GM12878 (cell line): ENCODE data around the gene SAC3D1. TPM values are rescaled to one million over a fixed set of nuclear protein-coding genes. Genes with fewer than 3 reads are reported as not detected.

ENCODE experiments used
- ATAC-seq: fragments of 200-7000 bp; cut with Tn5 transposase; 3 replicates; pipeline ENCODE4 v1.9.1; 2020; ENCODE audit warnings: mild to moderate bottlenecking, moderate library complexity
- BruUV-seq: library from RNA; stranded (reverse); fragments of 400-500 nt; replicated peaks from 2 replicates; lab custom pipeline; 2021; lab: Mats Ljungman, UMichigan
- CTCF ChIA-PET: fragments of 300-600 bp; sonication (Branson Sonifier 250); formaldehyde crosslinking; extraction: SDS; loops from one replicate; lab custom pipeline; 2021; ENCODE audit warnings: inconsistent platforms; lab: Yijun Ruan, JAX
- POLR2A ChIA-PET: fragments of 350-600 bp; formaldehyde crosslinking; extraction: SDS; loops from one replicate; lab custom pipeline; 2021; ENCODE audit warnings: inconsistent platforms; lab: Charles Lee
- RAD21 ChIA-PET: fragments of 300-600 bp; sonication (Branson Sonifier 250); formaldehyde crosslinking; loops from one replicate; lab custom pipeline; 2023; ENCODE audit warnings: antibody characterized with exemption; ENCODE audit not compliant: unreplicated experiment; lab: Charles Lee
- SMC1A ChIA-PET: fragments of 300-600 bp; sonication (Branson Sonifier 250); formaldehyde crosslinking; loops from one replicate; lab custom pipeline; 2023; ENCODE audit not compliant: unreplicated experiment, uncharacterized antibody; lab: Charles Lee
- DNase-seq: peaks from one replicate; pipeline ENCODE4 v3.0.0-alpha.2; 2011; ENCODE audit warnings: low read depth, low spot score
- FAIRE-seq: peaks from 3 replicates; lab custom pipeline; 2011; peaks lifted over from hg19 to GRCh38; lab: Jason Lieb, UNC
- H2AFZ ChIP-seq: 2 replicates; pipeline ENCODE4 v1.6.0; 2011; ENCODE audit warnings: low read depth, low read length, control low read depth; ENCODE audit not compliant: control insufficient read depth
- H3K27ac ChIP-seq: 2 replicates; pipeline ENCODE4 v1.5.1; 2011; ENCODE audit warnings: control low read depth; ENCODE audit not compliant: control insufficient read depth, insufficient read depth
- H3K27me3 ChIP-seq, 2 experiments: replicated peaks in 1 of 2; 2 replicates each; pipeline versions ENCODE4 v1.6.0 to v1.6.1; 2011; ENCODE audit warnings: low read length in 1 of 2; ENCODE audit not compliant: control insufficient read depth in 2 of 2, insufficient read depth in 2 of 2
- H3K36me3 ChIP-seq, 2 experiments: 2 replicates each; pipeline ENCODE4 v1.5.1; 2011; ENCODE audit warnings: low read length in 1 of 2; ENCODE audit not compliant: control insufficient read depth in 2 of 2, insufficient read depth in 2 of 2
- H3K4me1 ChIP-seq: 2 replicates; pipeline ENCODE4 v1.6.1; 2011; ENCODE audit warnings: mild to moderate bottlenecking, low read length, moderate library complexity, mixed read lengths; ENCODE audit not compliant: control insufficient read depth, insufficient read depth
- H3K4me2 ChIP-seq: 2 replicates; pipeline ENCODE4 v1.6.0; 2011; ENCODE audit warnings: control low read depth; ENCODE audit not compliant: control insufficient read depth, insufficient read depth
- H3K4me3 ChIP-seq: fragments of 200-600 bp; sonication (generic); 2 replicates; pipeline ENCODE4 v1.5.1; 2016
- H3K79me2 ChIP-seq: 2 replicates; pipeline ENCODE4 v1.6.0; 2011; ENCODE audit warnings: low read length; ENCODE audit not compliant: control insufficient read depth, insufficient read depth
- H3K9ac ChIP-seq: 2 replicates; pipeline ENCODE4 v1.8.0; 2011; ENCODE audit warnings: low read length, control low read depth, mixed read lengths; ENCODE audit not compliant: control insufficient read depth, insufficient read depth
- H3K9me3 ChIP-seq: replicated peaks from 3 replicates; pipeline ENCODE4 v1.5.1; 2011; ENCODE audit warnings: mild to moderate bottlenecking, low read length; ENCODE audit not compliant: control insufficient read depth, insufficient read depth
- H4K20me1 ChIP-seq: 2 replicates; pipeline ENCODE4 v1.6.0; 2011; ENCODE audit not compliant: control insufficient read depth, insufficient read depth
- BCL11A ChIP-seq: IDR thresholded peaks from 2 replicates; pipeline ENCODE4 v1.6.1; 2011; ENCODE audit warnings: low read depth, low read length
- BMI1 ChIP-seq: fragments of 450-650 bp; IDR thresholded peaks from 2 replicates; pipeline ENCODE4 v1.6.1; 2016; ENCODE audit warnings: mild to moderate bottlenecking, moderate library complexity, borderline replicate concordance
- CREB1 ChIP-seq: IDR thresholded peaks from 2 replicates; pipeline ENCODE4 v1.6.1; 2012; ENCODE audit warnings: low read depth, mild to moderate bottlenecking, inconsistent platforms
- EED ChIP-seq: sonication (generic); IDR thresholded peaks from 2 replicates; pipeline ENCODE4 v1.6.1; 2016; ENCODE audit warnings: antibody characterized with exemption, low read depth
- ESRRA ChIP-seq: IDR thresholded peaks from 2 replicates; pipeline ENCODE4 v1.6.1; 2012; ENCODE audit warnings: mild to moderate bottlenecking, low read length, improper control_type of control experiment
- IKZF1 ChIP-seq: fragments of 450-650 bp; conservative IDR thresholded peaks from 2 replicates; pipeline ENCODE4 v1.6.1; 2017; ENCODE audit warnings: antibody characterized with exemption, mild to moderate bottlenecking
- NFIC ChIP-seq: IDR thresholded peaks from 2 replicates; pipeline ENCODE4 v1.6.1; 2012; ENCODE audit warnings: low read depth, mild to moderate bottlenecking, inconsistent platforms, low read length, moderate library complexity
- NRF1 ChIP-seq: conservative IDR thresholded peaks from 2 replicates; pipeline ENCODE4 v1.6.1; 2011; ENCODE audit warnings: mild to moderate bottlenecking, low read depth, low read length, improper control_type of control experiment
- RAD21 ChIP-seq: IDR thresholded peaks from 2 replicates; pipeline ENCODE4 v1.6.1; 2011; ENCODE audit warnings: mild to moderate bottlenecking, low read depth, low read length, moderate library complexity; ENCODE audit not compliant: insufficient read depth
- RAD51 ChIP-seq: fragments of 450-650 bp; IDR thresholded peaks from 2 replicates; pipeline ENCODE4 v1.6.1; 2016; ENCODE audit warnings: moderate library complexity, mild to moderate bottlenecking, inconsistent platforms
- RELA ChIP-seq: fragments of 450-650 bp; IDR thresholded peaks from 2 replicates; pipeline ENCODE4 v1.8.0; 2014; ENCODE audit warnings: borderline replicate concordance; ENCODE audit not compliant: partially characterized antibody
- SUPT20H ChIP-seq: IDR thresholded peaks from 2 replicates; pipeline ENCODE4 v1.6.1; 2011; ENCODE audit warnings: low read depth, mild to moderate bottlenecking, low read length, moderate library complexity, borderline replicate concordance; ENCODE audit not compliant: control insufficient read depth
- SUZ12 ChIP-seq: fragments of 200-600 bp; sonication (generic); IDR thresholded peaks from one replicate; pipeline ENCODE4 v1.6.1; 2018; ENCODE audit warnings: antibody characterized with exemption, mild to moderate bottlenecking; ENCODE audit not compliant: unreplicated experiment
- TCF7 ChIP-seq: IDR thresholded peaks from 2 replicates; pipeline ENCODE4 v1.6.1; 2014; ENCODE audit warnings: antibody characterized with exemption, borderline replicate concordance
- YY1 ChIP-seq: IDR thresholded peaks from 2 replicates; pipeline ENCODE4 v1.6.1; 2011; ENCODE audit warnings: low read depth, mild to moderate bottlenecking, low read length
- ZBED1 ChIP-seq: IDR thresholded peaks from 2 replicates; pipeline ENCODE4 v1.6.1; 2016; ENCODE audit warnings: borderline replicate concordance
- ZZZ3 ChIP-seq: IDR thresholded peaks from 2 replicates; pipeline ENCODE4 v1.6.1; 2011; ENCODE audit warnings: low read depth; ENCODE audit not compliant: control insufficient read depth, insufficient read length
- WGBS: methylation state at CpG from one replicate; pipeline ENCODE4 v1.1.6; 2016; ENCODE audit warnings: low lambda C conversion rate; ENCODE audit not compliant: insufficient replicate concordance, insufficient coverage; ENCODE audit errors: missing lambda C conversion rate; 5-methylcytosine and 5-hydroxymethylcytosine counted together
- in situ Hi-C: fragments of 300-500 bp; cut with MboI; formaldehyde crosslinking; loops from 9 replicates; pipeline ENCODE4 v1.14.3; 2018; ENCODE audit warnings: mixed read lengths
- intact Hi-C: fragments of 100-400 bp; cut with micrococcal nuclease; formaldehyde crosslinking; loops from one replicate; pipeline ENCODE4 v1.14.2; 2022; ENCODE audit not compliant: unreplicated experiment
- polyA plus RNA-seq, 11 experiments: library from polyadenylated mRNA; depleted of rRNA in 4 of 11; unstranded in 6 of 11; stranded (reverse) in 5 of 11; fragments of >200 nt; fragmentation: Nextera tagmentation in 4 of 11; fragmentation: Illumina TruSeq in 1 of 11; extraction: Ambion mirVana in 4 of 11; extraction: Trizol in 1 of 11; gene quantifications; 1 replicate in 1 of 11; 2 replicates in 10 of 11; pipeline versions ENCODE4 v1.2.1 to v1.2.3, GENCODE V29; 2011 to 2016; ENCODE audit warnings: inconsistent platforms in 2 of 11, missing spikeins in 2 of 11, low read depth in 1 of 11
- total RNA-seq, 4 experiments: library from RNA; depleted of rRNA in 3 of 4; stranded (reverse); fragments of >200 nt in 3 of 4; fragmentation: Illumina TruSeq in 1 of 4; extraction: Trizol in 1 of 4; gene quantifications; 2 replicates each; pipeline versions ENCODE4 v1.2.1 to v1.2.3, GENCODE V29; 2013 to 2021
- TF ChIP-seq, protein P1 (sequence below): fragments of 450-650 bp; IDR thresholded peaks from 2 replicates; pipeline ENCODE4 v1.6.1; 2014; ENCODE audit warnings: mild to moderate bottlenecking
- TF ChIP-seq, protein P2 (sequence below): IDR thresholded peaks from 2 replicates; pipeline ENCODE4 v1.6.1; 2011; ENCODE audit warnings: mild to moderate bottlenecking, low read depth, low read length, moderate library complexity; ENCODE audit not compliant: insufficient replicate concordance
- TF ChIP-seq, protein P3 (sequence below): IDR thresholded peaks from 2 replicates; pipeline ENCODE4 v1.6.1; 2012; ENCODE audit warnings: low read length, inconsistent platforms

SAC3D1 gene
- total and polyA plus RNA-seq, 10 of the 15 experiments (the other 5 are each of a cell fraction or from before 2014, with no cell fraction given), result 0.16 to 44.6 (median 12.1) TPM

DNA sequence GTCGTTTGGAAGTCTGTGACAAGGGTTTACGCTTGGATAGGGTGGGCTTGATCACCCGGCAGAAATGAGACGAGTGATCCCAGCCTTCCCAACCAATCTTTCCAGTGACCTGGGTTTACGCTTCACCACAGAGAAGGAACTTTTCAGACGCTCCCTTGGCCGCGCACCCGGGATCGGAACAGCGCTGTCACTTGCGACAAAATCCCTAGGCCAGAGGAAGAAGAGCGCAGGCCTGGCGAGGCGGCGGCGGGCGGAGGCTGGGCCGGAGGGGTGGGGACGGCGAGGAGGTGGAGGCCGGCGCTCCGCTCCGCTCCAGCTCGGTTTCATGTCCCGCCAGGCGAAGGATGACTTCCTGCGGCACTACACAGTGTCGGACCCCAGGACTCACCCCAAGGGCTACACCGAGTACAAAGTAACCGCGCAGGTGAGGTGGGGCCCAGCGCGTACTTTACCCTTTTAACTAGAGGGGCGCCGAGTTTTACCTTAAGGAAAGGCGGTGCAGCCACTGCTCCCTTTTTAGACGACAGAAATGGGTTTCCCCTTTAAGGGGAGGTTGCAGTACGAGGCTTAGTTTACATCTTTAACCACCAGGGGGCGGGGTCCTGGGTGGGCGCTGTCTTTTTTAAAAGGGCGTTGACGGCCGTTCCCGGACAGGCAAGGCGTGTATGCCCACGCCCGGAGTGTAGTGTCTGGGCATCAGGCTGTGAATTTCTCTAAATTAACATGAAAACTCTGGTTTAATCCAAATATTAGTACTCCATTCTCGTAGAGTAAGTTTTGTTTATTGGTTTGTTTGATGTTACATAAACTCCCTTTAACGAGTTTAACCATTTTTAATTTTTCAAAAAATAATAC, 13.6 kb upstream of the SAC3D1 start, which contains the start of gene SNX15:
Gene SNX15 (plus strand): TSS at position 227 of the 855 bp plus-strand sequence. CDS start 99 bp downstream, at position 326.
- ChIA-PET POLR2A (interaction anchor here (1.1 to 2.6 kb wide), 5 partner anchors 13 to 103 kb away, joined by 3 to 12 read pairs (median 6); partner anchors contain the start of genes PPP2R5B and SAC3D1), RAD21 (interaction anchor here (0.6 to 2.9 kb wide), 5 partner anchors 12 to 248 kb away, joined by 3 to 13 read pairs (median 3); partner anchors contain the start of genes ARL2, FAU, MRPL49 and SAC3D1), SMC1A (interaction anchor here (1.1 to 1.8 kb wide), 7 partner anchors 11 to 94 kb away, joined by 3 to 10 read pairs (median 4); partner anchors contain the start of genes BATF2, FAU and SAC3D1), CTCF (interaction anchor here (0.6 to 5.4 kb wide), 7 partner anchors 10 to 228 kb away, joined by 3 to 39 read pairs (median 3); partner anchors contain the start of genes ARL2 and CDCA5)
- H2AFZ ChIP-seq, result peak within 1 kb of the TSS; percentile 97
- ATAC-seq (peak; percentile 98), DNase-seq (peak; percentile 80), FAIRE-seq (peak; percentile 93)
- no peaks in the 10 kb centered on the region for H3K9me3 ChIP-seq
- in situ Hi-C loops (no loop called here), intact Hi-C loops (loop anchor here (2.0 kb wide), 1 partner anchor 51 kb away; no protein-coding TSS in a partner anchor)
- peaks cover 8% of the 10 kb centered on the region; the same call in 1 of the 2 replicates for H3K4me1 ChIP-seq
- no TSS peak for BruUV-seq
- peak within 1 kb of the TSS; percentile 74 for H3K27ac ChIP-seq
- H3K4me3 ChIP-seq, result peak within 1 kb of the TSS; percentile 65
- peaks cover 1% of the 10 kb centered on the region; the same call in 1 of the 2 replicates for H3K79me2 ChIP-seq
- H3K27me3 ChIP-seq, result no peaks in the 10 kb centered on the region
- WGBS, result 3% methylated on average over 40 of the region's 51 CpGs
- H3K9ac ChIP-seq, result peak within 1 kb of the TSS; percentile 57; the same call in 1 of the 2 replicates
- H3K36me3 ChIP-seq, result 0 out of 4 replicates have a peak, but pooled peaks cover 0 to 4% of the 10 kb centered on the region in 2 experiments
- peak within 1 kb of the TSS; percentile 93 for H3K4me2 ChIP-seq
- H4K20me1 ChIP-seq, result no peaks in the 10 kb centered on the region
- peak; percentile 62; the same call in 1 of the 2 replicates for TF ChIP-seq YY1
- no peak for TF ChIP-seq ZBED1
- TF ChIP-seq CREB1, result no peak
- TF ChIP-seq BMI1, result no peak
- TF ChIP-seq, protein P1, sequence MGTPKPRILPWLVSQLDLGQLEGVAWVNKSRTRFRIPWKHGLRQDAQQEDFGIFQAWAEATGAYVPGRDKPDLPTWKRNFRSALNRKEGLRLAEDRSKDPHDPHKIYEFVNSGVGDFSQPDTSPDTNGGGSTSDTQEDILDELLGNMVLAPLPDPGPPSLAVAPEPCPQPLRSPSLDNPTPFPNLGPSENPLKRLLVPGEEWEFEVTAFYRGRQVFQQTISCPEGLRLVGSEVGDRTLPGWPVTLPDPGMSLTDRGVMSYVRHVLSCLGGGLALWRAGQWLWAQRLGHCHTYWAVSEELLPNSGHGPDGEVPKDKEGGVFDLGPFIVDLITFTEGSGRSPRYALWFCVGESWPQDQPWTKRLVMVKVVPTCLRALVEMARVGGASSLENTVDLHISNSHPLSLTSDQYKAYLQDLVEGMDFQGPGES, result peak; percentile 74; the same call in 1 of the 2 replicates
- TF ChIP-seq RAD51, result no peak
- no peak for TF ChIP-seq SUZ12
- TF ChIP-seq ESRRA, result 0 out of 2 replicates have a peak, but pooled peaks have one; percentile 28
- TF ChIP-seq NFIC, result no peak
- TF ChIP-seq IKZF1, result peak; percentile 78
- TF ChIP-seq NRF1, result no peak; the same call in 1 of the 2 replicates
- TF ChIP-seq TCF7, result no peak
- no peak for TF ChIP-seq EED
- peak; percentile 20; the same call in 1 of the 2 replicates for TF ChIP-seq SUPT20H
- TF ChIP-seq, protein P2, sequence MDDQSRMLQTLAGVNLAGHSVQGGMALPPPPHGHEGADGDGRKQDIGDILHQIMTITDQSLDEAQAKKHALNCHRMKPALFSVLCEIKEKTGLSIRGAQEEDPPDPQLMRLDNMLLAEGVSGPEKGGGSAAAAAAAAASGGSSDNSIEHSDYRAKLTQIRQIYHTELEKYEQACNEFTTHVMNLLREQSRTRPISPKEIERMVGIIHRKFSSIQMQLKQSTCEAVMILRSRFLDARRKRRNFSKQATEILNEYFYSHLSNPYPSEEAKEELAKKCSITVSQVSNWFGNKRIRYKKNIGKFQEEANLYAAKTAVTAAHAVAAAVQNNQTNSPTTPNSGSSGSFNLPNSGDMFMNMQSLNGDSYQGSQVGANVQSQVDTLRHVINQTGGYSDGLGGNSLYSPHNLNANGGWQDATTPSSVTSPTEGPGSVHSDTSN, result no peak
- peak; percentile 70 for TF ChIP-seq RELA
- TF ChIP-seq BCL11A, result no peak
- TF ChIP-seq ZZZ3, result no peak
- peak; percentile 28; the same call in 1 of the 2 replicates for TF ChIP-seq RAD21
- TF ChIP-seq, protein P3, sequence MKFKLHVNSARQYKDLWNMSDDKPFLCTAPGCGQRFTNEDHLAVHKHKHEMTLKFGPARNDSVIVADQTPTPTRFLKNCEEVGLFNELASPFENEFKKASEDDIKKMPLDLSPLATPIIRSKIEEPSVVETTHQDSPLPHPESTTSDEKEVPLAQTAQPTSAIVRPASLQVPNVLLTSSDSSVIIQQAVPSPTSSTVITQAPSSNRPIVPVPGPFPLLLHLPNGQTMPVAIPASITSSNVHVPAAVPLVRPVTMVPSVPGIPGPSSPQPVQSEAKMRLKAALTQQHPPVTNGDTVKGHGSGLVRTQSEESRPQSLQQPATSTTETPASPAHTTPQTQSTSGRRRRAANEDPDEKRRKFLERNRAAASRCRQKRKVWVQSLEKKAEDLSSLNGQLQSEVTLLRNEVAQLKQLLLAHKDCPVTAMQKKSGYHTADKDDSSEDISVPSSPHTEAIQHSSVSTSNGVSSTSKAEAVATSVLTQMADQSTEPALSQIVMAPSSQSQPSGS, result no peak
